H1 (cell line): Measurements from ENCODE around the gene MFAP5. TPM values are rescaled to one million over a fixed set of nuclear protein-coding genes. Genes with fewer than 3 reads are reported as not detected.

ENCODE experiments used
- BRCA1 ChIP-seq: IDR thresholded peaks from 2 replicates; pipeline ENCODE4 v1.6.1; 2012; ENCODE audit warnings: low read depth, low read length, improper control_type of control experiment
- NRF1 ChIP-seq: IDR thresholded peaks from 2 replicates; pipeline ENCODE4 v1.6.1; 2011; ENCODE audit warnings: mild to moderate bottlenecking, low read depth, low read length, improper control_type of control experiment
- PHF8 ChIP-seq: fragments of 200-600 bp; sonication (generic); conservative IDR thresholded peaks from 2 replicates; pipeline ENCODE4 v1.7.1; 2012; ENCODE audit warnings: low read depth, mild to moderate bottlenecking, inconsistent platforms, low read length, moderate library complexity
- SP2 ChIP-seq: IDR thresholded peaks from 2 replicates; pipeline ENCODE4 v1.6.1; 2012; ENCODE audit warnings: mild to moderate bottlenecking, low read length, inconsistent platforms
- TAF7 ChIP-seq: optimal IDR thresholded peaks from 2 replicates; pipeline ENCODE3; 2011; ENCODE audit warnings: low read depth, mild to moderate bottlenecking, inconsistent platforms, low read length, moderate library complexity, borderline replicate concordance
- ZNF274 ChIP-seq: IDR thresholded peaks from 2 replicates; pipeline ENCODE4 v1.7.0; 2012; ENCODE audit warnings: low read length, borderline replicate concordance; ENCODE audit errors: extremely low read depth
- polyA plus RNA-seq, 7 experiments: library from polyadenylated mRNA; depleted of rRNA in 3 of 7; stranded (reverse) in 5 of 7; unstranded in 2 of 7; fragments of >200 nt in 5 of 7; fragments of 200-250 nt in 2 of 7; gene quantifications; 1 replicate in 5 of 7; 2 replicates in 1 of 7; 4 replicates in 1 of 7; pipeline versions ENCODE4 v1.2.1 to v1.2.3, GENCODE V29; 2011 to 2013; ENCODE audit warnings: missing spikeins in 2 of 7, mixed read lengths in 2 of 7
- total RNA-seq: library from RNA; stranded (reverse); fragmentation: NEBNext Ultra II Directional; extraction: Animal tissue kit (Norgen Biotek cat#: 25700); gene quantifications from 2 replicates; pipeline ENCODE4 v1.2.1, GENCODE V29; 2021
- TF ChIP-seq, protein P1 (sequence below): fragments of 300-600 bp; sonication (generic); IDR thresholded peaks from 2 replicates; pipeline ENCODE4 v1.7.1; 2012; ENCODE audit warnings: low read length, moderate library complexity, mild to moderate bottlenecking, inconsistent platforms; ENCODE audit not compliant: insufficient replicate concordance
- TF ChIP-seq, protein P2 (sequence below): IDR thresholded peaks from 2 replicates; pipeline ENCODE4 v1.6.1; 2012; ENCODE audit warnings: inconsistent platforms

Gene MFAP5
- total and polyA plus RNA-seq, 2 of the 8 experiments (the other 6 are each of a cell fraction or from before 2014, with no cell fraction given) = 0.60 to 0.86 TPM

DNA sequence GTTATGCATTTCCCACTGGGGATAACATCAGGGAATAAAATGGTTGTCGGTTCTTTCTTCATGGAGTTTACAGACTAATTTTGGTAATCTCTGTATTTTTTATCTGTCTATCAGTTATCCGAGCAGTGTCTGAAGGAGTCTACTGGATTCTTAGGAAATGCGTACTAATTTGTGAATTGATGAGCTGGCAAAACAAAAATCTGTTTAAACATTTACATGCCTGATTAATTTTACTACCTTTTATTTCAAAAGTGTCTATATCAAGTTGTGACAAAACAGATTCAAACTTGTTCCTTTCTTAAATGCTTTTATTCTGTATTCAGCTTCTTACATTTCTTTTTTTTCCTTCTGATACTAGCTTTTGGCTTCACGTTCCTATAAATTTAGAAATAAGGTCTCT, 39.5 kb upstream of the MFAP5 start (continued):
- no peak for TF ChIP-seq TAF7
- no peak for TF ChIP-seq ZNF274
- TF ChIP-seq, protein P1, sequence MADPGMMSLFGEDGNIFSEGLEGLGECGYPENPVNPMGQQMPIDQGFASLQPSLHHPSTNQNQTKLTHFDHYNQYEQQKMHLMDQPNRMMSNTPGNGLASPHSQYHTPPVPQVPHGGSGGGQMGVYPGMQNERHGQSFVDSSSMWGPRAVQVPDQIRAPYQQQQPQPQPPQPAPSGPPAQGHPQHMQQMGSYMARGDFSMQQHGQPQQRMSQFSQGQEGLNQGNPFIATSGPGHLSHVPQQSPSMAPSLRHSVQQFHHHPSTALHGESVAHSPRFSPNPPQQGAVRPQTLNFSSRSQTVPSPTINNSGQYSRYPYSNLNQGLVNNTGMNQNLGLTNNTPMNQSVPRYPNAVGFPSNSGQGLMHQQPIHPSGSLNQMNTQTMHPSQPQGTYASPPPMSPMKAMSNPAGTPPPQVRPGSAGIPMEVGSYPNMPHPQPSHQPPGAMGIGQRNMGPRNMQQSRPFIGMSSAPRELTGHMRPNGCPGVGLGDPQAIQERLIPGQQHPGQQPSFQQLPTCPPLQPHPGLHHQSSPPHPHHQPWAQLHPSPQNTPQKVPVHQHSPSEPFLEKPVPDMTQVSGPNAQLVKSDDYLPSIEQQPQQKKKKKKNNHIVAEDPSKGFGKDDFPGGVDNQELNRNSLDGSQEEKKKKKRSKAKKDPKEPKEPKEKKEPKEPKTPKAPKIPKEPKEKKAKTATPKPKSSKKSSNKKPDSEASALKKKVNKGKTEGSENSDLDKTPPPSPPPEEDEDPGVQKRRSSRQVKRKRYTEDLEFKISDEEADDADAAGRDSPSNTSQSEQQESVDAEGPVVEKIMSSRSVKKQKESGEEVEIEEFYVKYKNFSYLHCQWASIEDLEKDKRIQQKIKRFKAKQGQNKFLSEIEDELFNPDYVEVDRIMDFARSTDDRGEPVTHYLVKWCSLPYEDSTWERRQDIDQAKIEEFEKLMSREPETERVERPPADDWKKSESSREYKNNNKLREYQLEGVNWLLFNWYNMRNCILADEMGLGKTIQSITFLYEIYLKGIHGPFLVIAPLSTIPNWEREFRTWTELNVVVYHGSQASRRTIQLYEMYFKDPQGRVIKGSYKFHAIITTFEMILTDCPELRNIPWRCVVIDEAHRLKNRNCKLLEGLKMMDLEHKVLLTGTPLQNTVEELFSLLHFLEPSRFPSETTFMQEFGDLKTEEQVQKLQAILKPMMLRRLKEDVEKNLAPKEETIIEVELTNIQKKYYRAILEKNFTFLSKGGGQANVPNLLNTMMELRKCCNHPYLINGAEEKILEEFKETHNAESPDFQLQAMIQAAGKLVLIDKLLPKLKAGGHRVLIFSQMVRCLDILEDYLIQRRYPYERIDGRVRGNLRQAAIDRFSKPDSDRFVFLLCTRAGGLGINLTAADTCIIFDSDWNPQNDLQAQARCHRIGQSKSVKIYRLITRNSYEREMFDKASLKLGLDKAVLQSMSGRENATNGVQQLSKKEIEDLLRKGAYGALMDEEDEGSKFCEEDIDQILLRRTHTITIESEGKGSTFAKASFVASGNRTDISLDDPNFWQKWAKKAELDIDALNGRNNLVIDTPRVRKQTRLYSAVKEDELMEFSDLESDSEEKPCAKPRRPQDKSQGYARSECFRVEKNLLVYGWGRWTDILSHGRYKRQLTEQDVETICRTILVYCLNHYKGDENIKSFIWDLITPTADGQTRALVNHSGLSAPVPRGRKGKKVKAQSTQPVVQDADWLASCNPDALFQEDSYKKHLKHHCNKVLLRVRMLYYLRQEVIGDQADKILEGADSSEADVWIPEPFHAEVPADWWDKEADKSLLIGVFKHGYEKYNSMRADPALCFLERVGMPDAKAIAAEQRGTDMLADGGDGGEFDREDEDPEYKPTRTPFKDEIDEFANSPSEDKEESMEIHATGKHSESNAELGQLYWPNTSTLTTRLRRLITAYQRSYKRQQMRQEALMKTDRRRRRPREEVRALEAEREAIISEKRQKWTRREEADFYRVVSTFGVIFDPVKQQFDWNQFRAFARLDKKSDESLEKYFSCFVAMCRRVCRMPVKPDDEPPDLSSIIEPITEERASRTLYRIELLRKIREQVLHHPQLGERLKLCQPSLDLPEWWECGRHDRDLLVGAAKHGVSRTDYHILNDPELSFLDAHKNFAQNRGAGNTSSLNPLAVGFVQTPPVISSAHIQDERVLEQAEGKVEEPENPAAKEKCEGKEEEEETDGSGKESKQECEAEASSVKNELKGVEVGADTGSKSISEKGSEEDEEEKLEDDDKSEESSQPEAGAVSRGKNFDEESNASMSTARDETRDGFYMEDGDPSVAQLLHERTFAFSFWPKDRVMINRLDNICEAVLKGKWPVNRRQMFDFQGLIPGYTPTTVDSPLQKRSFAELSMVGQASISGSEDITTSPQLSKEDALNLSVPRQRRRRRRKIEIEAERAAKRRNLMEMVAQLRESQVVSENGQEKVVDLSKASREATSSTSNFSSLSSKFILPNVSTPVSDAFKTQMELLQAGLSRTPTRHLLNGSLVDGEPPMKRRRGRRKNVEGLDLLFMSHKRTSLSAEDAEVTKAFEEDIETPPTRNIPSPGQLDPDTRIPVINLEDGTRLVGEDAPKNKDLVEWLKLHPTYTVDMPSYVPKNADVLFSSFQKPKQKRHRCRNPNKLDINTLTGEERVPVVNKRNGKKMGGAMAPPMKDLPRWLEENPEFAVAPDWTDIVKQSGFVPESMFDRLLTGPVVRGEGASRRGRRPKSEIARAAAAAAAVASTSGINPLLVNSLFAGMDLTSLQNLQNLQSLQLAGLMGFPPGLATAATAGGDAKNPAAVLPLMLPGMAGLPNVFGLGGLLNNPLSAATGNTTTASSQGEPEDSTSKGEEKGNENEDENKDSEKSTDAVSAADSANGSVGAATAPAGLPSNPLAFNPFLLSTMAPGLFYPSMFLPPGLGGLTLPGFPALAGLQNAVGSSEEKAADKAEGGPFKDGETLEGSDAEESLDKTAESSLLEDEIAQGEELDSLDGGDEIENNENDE = no peak
- TF ChIP-seq PHF8 = no peak
- no peak for TF ChIP-seq BRCA1
- no peak for TF ChIP-seq SP2
- no peak for TF ChIP-seq NRF1
- TF ChIP-seq, protein P2, sequence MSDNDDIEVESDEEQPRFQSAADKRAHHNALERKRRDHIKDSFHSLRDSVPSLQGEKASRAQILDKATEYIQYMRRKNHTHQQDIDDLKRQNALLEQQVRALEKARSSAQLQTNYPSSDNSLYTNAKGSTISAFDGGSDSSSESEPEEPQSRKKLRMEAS = no peak
- TF ChIP-seq, all 59 proteins: peak for 0
